ENCODE measurements around the gene SSRP1. TPM values are rescaled to one million over a fixed set of nuclear protein-coding genes. Genes with fewer than 3 reads are reported as not detected.
"Not testable (repeated sequence)": the region's sequence is repeated elsewhere in the genome, so short reads cannot be mapped to it uniquely, and the experiment has no call there.

The SSRP1 gene
- total RNA-seq, 2 donors from 2014 or later: 41.6 to 54.4 TPM

- intact Hi-C loops (cut with DNase I): no loop called here
- DNase-seq (ENCODE audit: low spot score): no peak
Observed at GRCh38 chr11:57287884-57288283, 47.8 kb downstream of the SSRP1 start.

- no peak for DNase-seq (ENCODE audit: low spot score)
- intact Hi-C loops (cut with DNase I): no loop called here
Observed at GRCh38 chr11:57283231-57283990, 52.3 kb downstream of the SSRP1 start.

- DNase-seq (ENCODE audit: low spot score); intact Hi-C loops (cut with DNase I): not testable (repeated sequence)
Observed at GRCh38 chr11:57281546-57281945, 54.1 kb downstream of the SSRP1 start.

GRCh38 chr11:57279116-57279515, 56.6 kb downstream of the SSRP1 start:
- intact Hi-C loops (cut with DNase I): no loop called here
- DNase-seq (ENCODE audit: low spot score): no peak

- intact Hi-C loops (cut with DNase I): no loop called here
- no peak for DNase-seq (ENCODE audit: low spot score)
Observed at GRCh38 chr11:57278721-57279095, 57.0 kb downstream of the SSRP1 start.

GRCh38 chr11:57277845-57278720, 57.6 kb downstream of the SSRP1 start:
- DNase-seq (ENCODE audit: low spot score): peak; percentile 88
- intact Hi-C loops (cut with DNase I): no loop called here

GRCh38 chr11:57276971-57277675, 58.6 kb downstream of the SSRP1 start:
- intact Hi-C loops (cut with DNase I): no loop called here
- DNase-seq (ENCODE audit: low spot score): no peak

GRCh38 chr11:57276169-57276970, 59.3 kb downstream of the SSRP1 start:
- intact Hi-C loops (cut with DNase I): no loop called here
- no peak for DNase-seq (ENCODE audit: low spot score)

Other genes with a start within 250 kb of the SSRP1 start
- not detected for gene LRRC55, start 153.9 kb downstream of the SSRP1 start, total RNA-seq
- gene APLNR, start 98.6 kb downstream of the SSRP1 start, total RNA-seq: 10 to 100 TPM; 14.6 to 20.8 TPM
- gene TNKS1BP1, start 10.9 kb downstream of the SSRP1 start, total RNA-seq: 100 to 1,000 TPM; 175 to 185 TPM
- not detected for gene P2RX3, start 2.5 kb upstream of the SSRP1 start, total RNA-seq
- not detected for gene PRG3, start 45.3 kb upstream of the SSRP1 start, total RNA-seq
- under 1 TPM; 0.52 to 0.88 TPM for gene PRG2, start 54.8 kb upstream of the SSRP1 start, total RNA-seq
- 10 to 100 TPM; 72.6 to 84.7 TPM for gene SLC43A3, start 91.2 kb upstream of the SSRP1 start, total RNA-seq
- 1 to 10 TPM; 2.0 to 2.9 TPM for gene RTN4RL2, start 124.6 kb upstream of the SSRP1 start, total RNA-seq
- 10 to 100 TPM in 1 of 2 donors, 1 to 10 TPM in 1; 8.1 to 11.5 TPM for gene SLC43A1, start 179.8 kb upstream of the SSRP1 start, total RNA-seq
- gene TIMM10, start 194.9 kb upstream of the SSRP1 start, total RNA-seq: 10 to 100 TPM; 31.8 to 38.1 TPM
- gene SMTNL1, start 201.7 kb upstream of the SSRP1 start, total RNA-seq: not detected
- 10 to 100 TPM; 50.3 to 56.9 TPM for gene UBE2L6, start 231.8 kb upstream of the SSRP1 start, total RNA-seq

All from posterior vena cava (tissue), 2 donors.